AG09319 (cell line): ENCODE results near the gene AKR1C3.

Source experiments
- DNase-seq: peaks from one replicate; pipeline ENCODE4 v3.0.0-alpha.2; 2010; ENCODE audit warnings: low read depth; ENCODE audit errors: extremely low read depth
- CTCF ChIP-seq: IDR thresholded peaks from 2 replicates; pipeline ENCODE4 v1.5.1; 2011; ENCODE audit warnings: low read depth, mild to moderate bottlenecking, inconsistent platforms, low read length, moderate library complexity

AKR1C3 gene

GRCh38 chr10:5079306-5079830 lies 14.8 kb upstream of the AKR1C3 start:
- DNase-seq: no peak

GRCh38 chr10:5079836-5080235 lies 14.4 kb upstream of the AKR1C3 start:
- TF ChIP-seq CTCF: no peak
- no peak for DNase-seq

More at GRCh38 chr10:5079306-5079830, 14.8 kb upstream of the AKR1C3 start:
- TF ChIP-seq CTCF: no peak

- no peak for DNase-seq
- TF ChIP-seq CTCF: no peak
Measured at GRCh38 chr10:5081091-5081490, 13.1 kb upstream of the AKR1C3 start.

- no peak for TF ChIP-seq CTCF
Measured at GRCh38 chr10:5088703-5089261, 5.4 kb upstream of the AKR1C3 start.

GRCh38 chr10:5089865-5090264 lies 4.3 kb upstream of the AKR1C3 start:
- DNase-seq: no peak

More at GRCh38 chr10:5088703-5089261, 5.4 kb upstream of the AKR1C3 start:
- no peak for DNase-seq

GRCh38 chr10:5090551-5090950 lies 3.7 kb upstream of the AKR1C3 start:
- TF ChIP-seq CTCF: no peak
- DNase-seq: no peak

More at GRCh38 chr10:5089865-5090264, 4.3 kb upstream of the AKR1C3 start:
- TF ChIP-seq CTCF: peak; percentile 25

GRCh38 chr10:5091196-5091595 lies 3.0 kb upstream of the AKR1C3 start:
- TF ChIP-seq CTCF: no peak

More at GRCh38 chr10:5091196-5091595, 3.0 kb upstream of the AKR1C3 start:
- no peak for DNase-seq
